GM12892 (cell line): ENCODE measurements around the gene PFN3.

Source experiments
- POLR2A ChIP-seq: IDR thresholded peaks from 2 replicates; pipeline ENCODE4 v1.6.1; 2011; ENCODE audit warnings: low read depth, low read length, control low read depth
- POLR2AphosphoS5 ChIP-seq: IDR thresholded peaks from 2 replicates; pipeline ENCODE4 v1.6.1; 2011; ENCODE audit warnings: low read depth, low read length, control low read depth

DNA sequence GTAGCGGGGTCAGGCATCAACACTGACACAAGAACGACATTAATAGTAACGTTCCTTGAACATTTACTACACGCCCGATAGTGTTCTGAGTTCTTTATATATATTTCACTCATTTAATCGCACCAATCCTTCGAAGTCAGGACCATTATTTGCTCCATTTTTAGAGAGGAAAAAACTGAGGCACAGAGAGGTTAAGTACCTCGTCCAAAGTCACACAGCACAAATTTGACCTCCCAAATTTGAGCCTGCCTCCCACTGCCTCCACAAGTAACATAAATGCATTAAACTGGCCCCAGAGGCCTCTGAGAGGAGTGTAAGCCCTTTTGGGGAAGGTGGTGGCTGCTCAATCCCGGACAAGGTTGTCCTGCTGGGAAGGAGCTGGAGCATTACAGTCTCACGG lies 36.9 kb downstream of the PFN3 start:
- TF ChIP-seq POLR2A: no peak
- no peak for TF ChIP-seq POLR2AphosphoS5
